GM21717 (cell line): Measurements from ENCODE around the gene ATP9B.
"Not testable (repeated sequence)": the region's sequence is repeated elsewhere in the genome, so short reads cannot be mapped to it uniquely, and the experiment has no call there.

Experiments used
- ATAC-seq: cut with Tn5 transposase; IDR thresholded peaks from one replicate; pipeline ENCODE4 v1.9.1; 2021; ENCODE audit warnings: mild to moderate bottlenecking, moderate library complexity; ENCODE audit not compliant: unreplicated experiment

Gene ATP9B

DNA sequence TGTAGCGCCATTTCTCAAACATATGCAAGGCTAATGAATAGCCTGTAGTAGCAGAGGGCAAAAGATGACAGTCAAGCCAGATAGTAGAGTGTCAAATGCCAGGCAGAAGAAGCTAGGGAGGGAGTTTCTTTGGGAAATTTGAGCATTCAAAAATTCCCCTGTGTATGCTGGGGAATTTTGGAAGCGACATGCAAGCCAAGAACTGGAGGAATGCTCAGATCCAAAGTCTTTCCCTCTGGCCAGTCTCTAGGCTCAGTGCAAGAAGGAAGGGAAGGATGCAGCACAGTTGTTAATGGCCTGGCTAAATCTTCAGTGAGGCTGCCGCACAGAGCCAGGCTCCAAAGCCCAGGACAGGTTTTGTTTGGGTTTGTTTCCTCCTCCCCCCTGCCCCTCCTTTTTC lies 59.9 kb downstream of the ATP9B start:
- no peak for ATAC-seq

DNA sequence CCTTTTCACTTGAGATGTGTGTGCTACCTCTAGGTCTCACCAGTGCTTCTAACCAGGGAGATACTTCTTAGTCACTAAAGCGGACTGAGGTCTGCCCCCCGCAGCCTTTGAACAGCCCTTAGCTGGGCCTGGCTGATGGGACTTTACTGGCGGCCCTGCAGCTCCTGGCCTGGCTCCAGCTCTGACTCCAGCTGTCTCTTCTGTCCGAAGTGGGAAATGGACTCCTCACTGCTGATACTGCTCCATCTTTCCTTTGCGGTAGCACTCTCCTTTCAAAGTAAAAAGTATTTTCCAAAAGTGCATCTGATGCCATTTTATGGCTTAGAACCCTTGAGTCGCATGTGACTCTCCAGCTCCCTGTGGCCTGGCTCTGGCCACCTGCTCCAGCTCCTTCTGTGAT lies 64.5 kb downstream of the ATP9B start:
- ATAC-seq: no peak

DNA sequence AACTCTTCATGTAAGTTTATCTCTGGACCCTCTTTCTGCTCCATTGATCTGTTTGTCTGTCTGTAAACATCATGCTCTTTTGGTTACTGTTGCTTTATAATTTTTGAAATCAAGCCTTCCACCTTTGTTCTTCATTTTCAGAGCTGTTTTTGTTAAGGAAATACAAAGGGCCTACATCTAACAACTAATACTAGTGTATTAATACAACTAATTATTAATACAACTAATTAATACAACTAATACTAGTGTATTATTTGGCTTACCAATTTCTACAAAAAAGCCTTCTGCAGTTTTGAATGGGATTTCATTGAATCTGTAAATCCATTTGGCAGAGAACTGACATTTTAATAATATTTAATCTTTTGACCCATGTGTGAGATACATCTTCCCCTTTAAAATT lies 66.7 kb downstream of the ATP9B start:
- ATAC-seq: no peak

DNA sequence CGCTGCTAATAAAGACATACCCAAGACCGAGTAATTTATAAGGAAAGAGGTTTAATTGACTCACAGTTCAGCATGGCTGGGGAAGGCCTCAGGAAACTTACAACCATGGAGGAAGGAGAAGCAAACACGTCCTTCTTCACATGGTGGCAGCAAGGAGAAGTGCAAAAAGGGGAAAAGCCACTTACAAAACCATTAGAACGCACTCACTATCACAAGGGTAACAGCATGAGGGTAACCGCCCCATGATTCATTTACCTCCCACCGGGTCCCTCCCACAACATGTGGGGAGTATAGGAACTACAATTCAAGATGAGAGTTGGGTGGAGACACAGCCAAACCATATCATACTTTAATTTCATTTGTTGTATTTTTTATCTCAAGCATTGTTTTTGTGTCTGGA lies 67.5 kb downstream of the ATP9B start:
- no peak for ATAC-seq

DNA sequence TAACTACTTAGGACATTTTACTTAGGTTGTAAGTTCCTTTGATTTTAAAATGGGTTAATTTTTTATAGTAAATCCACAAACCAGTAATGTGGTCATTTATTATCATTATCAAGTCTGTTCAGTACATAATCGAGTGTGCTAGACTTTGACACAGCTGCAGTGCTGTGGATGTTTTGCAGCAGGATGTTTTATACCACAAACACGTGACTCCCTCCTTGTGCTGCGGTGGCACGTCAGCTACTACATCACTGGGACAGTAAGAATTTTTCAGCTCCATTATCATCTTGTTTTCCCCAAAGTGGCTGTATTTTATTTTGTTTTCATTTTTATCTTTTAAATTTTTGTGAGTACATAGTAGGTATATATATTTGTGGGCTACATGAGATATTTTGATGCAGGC lies 70.0 kb downstream of the ATP9B start:
- no peak for ATAC-seq

DNA sequence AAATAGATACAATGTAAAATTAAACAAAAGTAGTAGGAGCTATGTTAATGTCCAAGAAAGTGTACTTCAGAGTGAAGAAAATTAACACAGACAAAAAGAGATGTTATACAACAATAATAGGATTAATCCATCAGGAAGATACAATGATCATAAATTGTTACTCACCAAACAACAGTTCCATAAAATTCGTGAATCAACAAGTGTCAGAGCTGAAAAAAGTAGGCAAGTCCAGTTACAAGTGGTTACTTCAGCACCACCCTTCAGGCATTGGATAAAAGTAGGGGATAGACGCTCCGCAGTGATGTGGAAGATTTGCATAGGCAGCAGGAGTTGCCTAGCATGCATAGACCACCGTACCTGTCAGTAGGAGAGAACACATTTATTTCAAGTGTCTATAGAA lies 77.8 kb downstream of the ATP9B start:
- no peak for ATAC-seq

DNA sequence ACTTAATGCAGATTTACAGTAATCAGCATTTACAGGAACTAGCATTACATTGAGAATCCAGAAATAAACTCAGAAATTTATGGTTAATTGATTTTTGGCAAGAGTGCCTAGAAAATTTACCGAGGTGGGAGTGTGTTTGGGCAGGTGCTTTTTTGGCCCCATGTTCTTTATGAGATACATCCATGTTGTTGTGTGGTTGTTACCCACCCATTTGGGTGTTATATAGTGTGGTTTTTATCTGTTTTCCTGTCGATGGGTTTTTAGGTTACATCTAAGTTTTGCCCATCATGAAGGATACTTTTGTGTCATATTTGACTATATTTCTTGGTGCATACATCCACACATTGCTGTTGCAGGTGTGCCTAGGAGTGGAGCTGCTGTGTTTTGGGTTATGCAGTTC lies 82.0 kb downstream of the ATP9B start:
- no peak for ATAC-seq

DNA sequence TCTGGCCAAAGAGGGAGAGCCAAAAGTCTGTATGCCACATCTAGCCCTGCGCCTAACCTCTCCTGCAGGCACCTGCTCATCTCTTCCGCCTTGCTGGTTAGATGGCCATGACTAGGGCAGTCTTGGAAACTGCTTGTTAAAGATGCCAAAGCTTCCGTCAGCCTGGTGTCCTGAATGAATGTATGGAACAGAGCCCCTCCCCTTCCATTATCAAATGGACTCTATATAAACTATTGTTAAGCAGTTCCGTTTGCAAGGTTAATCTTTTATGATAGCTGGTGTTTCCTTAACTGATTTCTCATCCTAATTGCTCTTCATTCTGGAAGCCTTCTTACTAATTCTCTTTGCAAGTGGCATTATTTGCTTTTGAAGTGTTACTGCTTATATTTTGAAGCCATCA lies 87.1 kb downstream of the ATP9B start:
- no peak for ATAC-seq

DNA sequence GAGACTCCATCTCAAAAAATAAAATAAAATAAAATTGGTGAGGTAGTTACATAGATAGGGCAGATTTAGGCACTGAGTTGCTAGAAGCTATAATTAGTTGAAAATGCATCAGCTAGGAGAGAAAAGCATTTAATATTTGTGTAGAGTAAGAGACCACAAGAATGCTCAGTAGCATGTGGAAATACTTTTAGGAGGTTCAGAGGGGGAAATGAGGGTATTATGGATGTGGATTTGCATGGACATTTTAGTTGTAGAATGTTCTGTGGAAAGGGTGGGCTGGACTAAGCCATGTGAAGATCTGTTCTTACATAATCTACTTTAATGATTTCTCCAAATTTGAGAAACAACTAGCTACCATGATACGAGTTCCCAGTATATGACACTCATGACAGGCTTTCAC lies 95.5 kb downstream of the ATP9B start:
- no peak for ATAC-seq

DNA sequence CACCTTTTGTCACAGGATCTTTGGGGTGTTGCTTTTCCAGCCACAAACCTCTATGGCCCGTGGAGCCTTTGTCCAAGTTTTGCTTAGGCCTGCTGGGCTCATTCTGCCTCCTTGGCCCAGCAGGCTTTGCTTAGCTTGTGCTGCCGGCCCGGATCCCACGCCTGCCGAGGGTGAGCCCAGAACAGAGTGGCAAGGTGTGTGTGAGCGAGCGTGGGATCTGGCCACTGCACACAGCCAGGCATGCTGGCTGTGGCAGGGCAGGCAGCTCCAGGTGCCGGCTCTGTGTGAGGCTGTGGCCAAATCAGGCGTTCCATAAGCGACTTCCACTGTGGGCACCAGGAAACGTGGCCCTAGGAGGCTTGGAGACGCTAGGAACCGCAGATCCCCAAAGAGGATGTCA lies 97.5 kb downstream of the ATP9B start:
- no peak for ATAC-seq

DNA sequence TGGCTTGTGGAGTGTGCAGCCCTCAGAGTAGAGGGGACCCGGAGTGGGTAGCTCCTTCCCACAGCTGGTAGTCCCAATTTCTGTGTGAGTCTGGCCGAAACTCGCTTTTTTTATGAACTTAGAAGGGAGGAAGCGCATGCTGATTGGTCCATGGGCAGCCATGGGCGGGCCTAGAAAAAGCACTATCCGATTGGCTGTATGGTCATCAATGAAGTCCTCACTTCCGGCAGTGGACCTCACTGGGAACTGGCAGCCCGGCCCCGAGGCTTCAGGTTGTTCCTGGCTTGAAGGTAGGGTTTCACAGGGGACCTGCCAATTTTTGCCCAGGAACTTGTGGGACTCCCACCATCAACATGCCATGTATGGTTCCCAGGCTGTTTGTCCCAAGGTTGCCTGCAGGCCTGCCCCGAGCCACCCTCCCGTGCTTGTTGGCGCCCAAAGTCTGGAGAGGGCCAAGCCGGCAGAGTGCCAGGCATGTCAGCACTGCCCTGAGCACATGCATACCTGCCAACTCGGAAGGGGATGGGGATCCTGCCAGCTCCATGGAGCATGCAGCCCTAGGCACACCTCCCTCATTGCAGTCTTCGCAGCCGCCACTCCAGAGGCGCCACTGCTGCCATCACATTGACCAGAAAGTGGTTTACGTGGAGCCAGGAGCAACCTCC lies 98.5 kb downstream of the ATP9B start:
- no peak for ATAC-seq

DNA sequence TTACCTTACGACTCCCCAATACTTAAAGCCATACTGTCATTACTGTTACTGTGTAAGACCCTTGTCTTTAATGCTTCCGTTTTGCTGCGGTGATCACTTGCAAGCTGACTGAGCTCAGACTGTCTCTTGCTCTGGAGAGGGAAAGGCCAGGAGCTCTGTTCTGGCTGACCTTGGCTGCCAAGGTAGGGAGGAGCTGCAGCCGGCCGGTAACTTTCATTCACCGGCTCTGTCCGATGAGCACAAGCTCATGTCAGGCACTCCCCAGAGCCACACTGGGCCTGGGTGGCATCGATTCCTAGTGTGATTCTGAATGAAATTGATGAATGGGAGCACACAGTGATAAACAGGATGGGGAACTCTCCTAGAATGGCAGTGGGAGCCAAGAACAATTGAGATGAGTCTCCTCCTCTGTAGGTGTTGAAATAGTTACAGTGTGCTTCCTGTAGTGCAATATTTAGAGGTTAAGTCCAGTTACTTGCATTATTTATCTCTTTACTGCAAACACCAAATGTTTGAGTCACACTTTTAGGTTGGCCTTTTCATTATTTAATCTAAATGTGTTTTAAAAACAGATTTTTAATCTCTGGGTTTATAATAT lies 100.9 kb downstream of the ATP9B start:
- ATAC-seq: no peak

DNA sequence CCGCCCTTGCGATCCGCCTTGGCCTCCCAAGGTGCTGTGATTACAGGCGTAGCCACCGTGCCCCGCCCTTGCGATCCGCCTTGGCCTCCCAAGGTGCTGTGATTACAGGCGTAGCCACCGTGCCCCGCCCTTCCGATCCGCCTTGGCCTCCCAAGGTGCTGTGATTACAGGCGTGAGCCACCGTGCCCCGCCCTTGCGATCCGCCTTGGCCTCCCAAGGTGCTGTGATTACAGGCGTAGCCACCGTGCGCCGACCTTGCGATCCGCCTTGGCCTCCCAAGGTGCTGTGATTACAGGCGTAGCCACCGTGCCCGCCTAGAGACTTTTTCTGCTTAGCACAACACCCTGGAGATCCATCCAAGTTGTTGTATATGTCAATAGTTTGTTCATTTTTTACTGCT lies 103.1 kb downstream of the ATP9B start:
- not testable (repeated sequence) for ATAC-seq

DNA sequence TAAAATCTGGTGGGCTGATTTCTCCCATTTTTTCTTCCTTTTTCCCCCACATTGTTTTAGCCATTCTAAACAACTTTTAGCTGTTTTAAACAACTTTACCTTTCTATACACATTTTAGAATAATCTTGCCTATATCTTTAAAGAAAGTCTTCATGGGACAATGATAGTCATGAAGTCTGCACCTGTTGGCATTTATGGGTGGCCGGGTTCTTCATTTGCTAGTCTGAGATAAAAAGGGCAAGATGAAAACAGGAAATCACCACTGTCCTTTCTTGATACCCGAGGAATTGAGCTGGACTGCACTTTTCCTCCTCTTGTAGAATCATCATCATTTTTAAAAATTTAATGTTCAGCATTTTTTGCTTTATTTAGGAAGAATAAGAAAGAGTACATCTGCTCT lies 104.5 kb downstream of the ATP9B start:
- no peak for ATAC-seq

DNA sequence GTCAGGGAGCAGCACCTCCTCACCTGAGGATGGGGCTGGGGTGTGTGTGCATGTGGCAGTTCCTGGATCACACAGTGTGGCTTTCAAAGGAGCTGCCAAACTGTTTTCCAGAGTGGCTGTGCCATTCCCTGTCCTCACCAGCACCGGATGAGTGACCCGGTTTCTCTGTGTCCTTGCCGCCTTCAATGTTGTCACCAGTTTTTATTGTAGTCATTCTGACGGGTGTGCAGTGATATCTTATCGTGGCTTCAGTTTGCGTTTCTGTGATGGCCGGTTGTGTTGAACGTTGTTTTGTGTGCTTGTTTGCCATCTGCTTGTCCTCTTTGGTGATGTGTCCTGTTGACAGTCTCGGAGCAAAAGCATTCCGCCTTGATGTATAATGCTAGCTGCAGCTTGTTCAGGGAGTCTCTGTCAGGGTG lies 108.9 kb downstream of the ATP9B start:
- no peak for ATAC-seq

DNA sequence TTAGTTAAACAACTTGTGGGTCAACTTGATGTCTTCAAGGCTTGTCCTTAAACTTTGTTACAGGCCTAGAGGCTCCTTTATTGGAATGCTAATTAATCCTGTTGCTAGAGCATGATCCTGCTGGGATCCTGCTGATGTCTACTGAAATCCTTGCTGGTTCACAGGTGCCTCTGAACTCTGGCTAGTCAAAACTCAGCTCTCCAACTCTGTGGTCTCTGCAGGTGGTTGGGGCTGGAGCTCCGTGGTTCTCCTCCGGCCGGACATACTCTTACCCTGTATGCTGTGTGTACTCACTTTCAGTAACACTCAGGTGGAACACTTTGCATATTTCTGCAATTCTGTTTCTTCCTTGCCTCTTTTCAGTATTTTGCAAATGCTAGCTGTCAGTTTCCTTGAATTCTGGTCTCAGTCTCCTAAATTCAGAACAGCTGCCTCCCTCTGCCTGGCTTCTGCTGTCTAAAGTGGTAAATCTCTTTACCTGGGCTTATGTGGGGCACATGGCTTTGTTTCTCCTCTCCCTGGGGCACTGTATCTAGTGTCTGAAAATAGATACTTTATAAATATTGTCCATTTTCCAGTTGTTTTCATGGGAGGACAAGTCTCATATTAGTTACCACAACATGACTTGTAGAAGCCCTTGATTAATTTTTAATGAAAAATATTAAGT lies 113.0 kb downstream of the ATP9B start:
- no peak for ATAC-seq

DNA sequence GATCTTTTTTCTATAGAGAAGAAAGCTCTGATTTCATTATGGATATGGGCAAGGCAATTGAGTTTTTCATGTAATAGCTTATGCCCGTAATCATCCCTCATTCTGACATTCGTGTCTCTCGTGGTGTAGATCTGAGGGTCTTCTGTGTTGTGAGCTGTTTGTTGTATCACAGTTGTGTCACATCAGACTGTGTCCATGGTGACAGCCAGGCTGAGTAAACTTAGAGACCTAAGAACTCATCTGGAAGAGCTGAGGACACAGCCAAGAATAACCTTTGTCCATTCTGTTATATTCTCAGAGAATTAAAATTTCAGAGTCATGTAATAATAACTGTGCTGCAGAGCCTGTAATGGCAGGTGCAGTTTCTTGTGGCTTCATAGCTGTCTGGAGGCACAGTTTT lies 116.5 kb downstream of the ATP9B start:
- no peak for ATAC-seq

DNA sequence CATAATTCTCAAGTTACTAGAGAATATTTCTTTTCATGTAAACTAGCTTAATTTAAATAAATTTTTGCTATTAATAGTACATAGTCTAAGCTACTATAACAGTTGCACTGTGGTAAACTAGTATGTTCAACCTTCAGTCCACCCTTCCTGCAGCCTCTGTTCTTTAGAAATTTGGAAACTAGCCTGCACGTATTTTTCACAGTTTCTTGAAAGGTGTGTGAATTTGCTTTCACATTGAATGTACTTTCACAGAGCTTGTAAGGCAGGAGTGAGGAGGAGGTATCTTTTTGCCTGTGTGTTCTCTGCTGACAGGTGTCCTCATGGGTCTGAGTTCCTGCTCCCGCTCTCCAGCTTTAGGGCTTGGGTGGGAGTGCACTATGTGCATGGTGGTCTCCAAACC lies 117.5 kb downstream of the ATP9B start:
- peak; percentile 69 for ATAC-seq

DNA sequence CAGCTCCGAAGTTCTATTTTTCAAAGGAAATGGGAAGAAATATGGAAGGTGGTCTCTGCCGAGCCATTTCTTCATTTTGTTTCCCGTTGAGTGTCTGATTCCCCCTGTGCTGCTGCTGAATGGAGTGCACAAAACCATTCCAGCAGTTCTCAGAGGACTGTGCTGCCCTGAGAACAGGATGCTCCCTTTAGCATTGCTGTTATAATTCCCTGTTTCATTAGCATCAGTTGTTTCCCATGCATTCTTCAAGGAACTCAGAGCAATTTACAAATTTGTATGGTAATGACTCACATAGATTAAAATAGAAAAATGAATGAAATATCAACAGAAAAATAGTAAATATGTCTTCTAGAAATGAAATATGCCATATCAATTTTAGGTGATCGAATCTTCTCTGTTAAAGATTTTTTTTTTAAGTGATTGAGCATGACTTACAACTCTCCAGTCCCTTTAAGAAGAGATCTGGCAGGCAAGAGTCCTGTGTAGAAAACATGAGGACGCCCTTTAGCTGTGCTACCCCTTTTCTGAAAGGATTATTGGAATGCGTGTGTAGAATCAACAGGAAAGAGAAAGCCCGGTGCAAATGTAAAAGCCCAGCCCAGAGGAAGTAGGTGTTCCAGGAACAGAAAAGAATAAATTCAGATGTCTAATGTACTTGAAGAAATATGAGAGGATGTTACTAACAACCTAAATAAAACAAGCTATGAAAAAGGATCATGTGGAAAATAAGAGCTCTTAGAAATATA lies 118.5 kb downstream of the ATP9B start:
- no peak for ATAC-seq

DNA sequence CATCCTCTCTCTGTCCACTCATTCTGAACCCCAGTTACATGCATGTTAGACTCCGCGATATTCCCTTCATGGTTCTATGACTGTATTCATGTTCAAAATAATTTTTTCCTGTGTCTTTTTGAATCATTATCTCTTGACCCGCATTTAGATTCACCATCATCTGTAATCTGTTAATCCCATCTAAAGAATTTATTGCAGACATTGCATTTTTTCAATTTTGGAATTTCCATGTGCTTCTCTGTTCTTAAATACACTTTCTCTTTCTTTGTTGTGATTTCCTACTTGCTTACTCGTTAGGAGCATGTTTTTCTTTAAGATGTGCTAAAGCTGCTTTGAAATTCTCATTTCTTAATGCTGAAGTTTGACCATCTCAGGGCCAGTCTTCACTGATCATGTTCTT lies 122.2 kb downstream of the ATP9B start:
- no peak for ATAC-seq

DNA sequence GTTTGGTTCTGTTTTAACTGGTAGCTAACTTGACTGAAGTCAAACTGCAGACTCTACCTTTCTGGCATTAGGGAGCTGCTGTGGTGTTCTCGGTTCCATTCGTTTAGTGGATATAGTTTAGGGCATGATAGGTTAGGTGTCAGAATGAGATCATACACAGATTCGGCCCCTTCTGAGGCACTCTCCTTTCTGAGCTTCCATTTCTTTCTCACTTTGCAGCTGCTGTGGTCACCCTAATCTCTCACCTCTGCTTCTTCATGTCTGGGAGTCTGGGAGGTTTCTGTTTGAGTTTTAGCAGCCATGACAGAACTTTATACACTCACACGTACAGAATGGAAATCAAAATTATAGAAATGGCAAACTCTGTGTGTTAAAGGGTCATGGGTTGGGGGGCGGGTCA lies 122.8 kb downstream of the ATP9B start:
- no peak for ATAC-seq

DNA sequence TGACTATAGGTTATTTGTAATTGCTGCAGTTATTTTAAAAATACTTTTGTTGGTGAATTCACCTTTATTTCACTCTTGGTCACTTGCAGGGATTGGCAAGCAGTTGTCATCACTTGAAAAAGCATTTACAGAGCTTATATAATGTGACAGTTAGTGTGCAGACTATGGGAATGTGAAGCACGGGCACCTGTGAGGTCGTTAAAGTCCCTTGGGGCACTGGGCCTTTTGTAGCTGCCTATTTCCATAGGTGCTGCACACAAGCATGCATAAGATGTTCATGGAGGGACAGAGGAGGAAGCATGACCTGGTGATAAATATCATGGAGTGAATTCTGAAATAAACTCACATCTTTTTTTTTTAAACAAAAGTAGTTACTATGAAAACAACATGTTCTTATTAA lies 124.6 kb downstream of the ATP9B start:
- no peak for ATAC-seq
